CD4-positive, alpha-beta T cell treated with Interleukin-4 for 4 hours (primary cell): ENCODE measurements around the gene SNAPC4.
"Not testable (repeated sequence)": the region's sequence is repeated elsewhere in the genome, so short reads cannot be mapped to it uniquely, and the experiment has no call there.

Source experiments
- DNase-seq: peaks from one replicate; pipeline ENCODE4 v3.0.0-alpha.2; 2020

The SNAPC4 gene

GRCh38 chr9:136431782-136432350 is 31.9 kb upstream of the SNAPC4 start:
- DNase-seq = no peak

GRCh38 chr9:136430588-136431234 is 30.7 kb upstream of the SNAPC4 start:
- DNase-seq = no peak

GRCh38 chr9:136429683-136430491 is 29.9 kb upstream of the SNAPC4 start:
- DNase-seq = no peak

- DNase-seq = no peak
Observed at GRCh38 chr9:136429075-136429628, 29.2 kb upstream of the SNAPC4 start.

GRCh38 chr9:136426787-136427186 is 26.8 kb upstream of the SNAPC4 start:
- no peak for DNase-seq

GRCh38 chr9:136425367-136425766 is 25.4 kb upstream of the SNAPC4 start:
- DNase-seq = not testable (repeated sequence)

- no peak for DNase-seq
Observed at GRCh38 chr9:136424750-136425362, 24.9 kb upstream of the SNAPC4 start.

- no peak for DNase-seq
Observed at GRCh38 chr9:136423432-136424146, 23.6 kb upstream of the SNAPC4 start.

GRCh38 chr9:136422876-136423275 is 22.9 kb upstream of the SNAPC4 start:
- DNase-seq = no peak

GRCh38 chr9:136421791-136422190 is 21.8 kb upstream of the SNAPC4 start:
- DNase-seq = no peak

GRCh38 chr9:136419092-136419420 is 19.1 kb upstream of the SNAPC4 start:
- DNase-seq = no peak

- DNase-seq = no peak
Observed at GRCh38 chr9:136418182-136419091, 18.5 kb upstream of the SNAPC4 start.

- no peak for DNase-seq
Observed at GRCh38 chr9:136416914-136417313, 16.9 kb upstream of the SNAPC4 start.

- DNase-seq = no peak
Observed at GRCh38 chr9:136416427-136416826, 16.5 kb upstream of the SNAPC4 start.

GRCh38 chr9:136412962-136413361 is 13.0 kb upstream of the SNAPC4 start:
- no peak for DNase-seq

- no peak for DNase-seq
Observed at GRCh38 chr9:136411378-136411777, 11.4 kb upstream of the SNAPC4 start.

- DNase-seq = peak; percentile 89
Observed at GRCh38 chr9:136410500-136411287, 10.7 kb upstream of the SNAPC4 start, which contains the start of the genes ENTR1 and PMPCA. Gene ENTR1 (minus strand): TSS chr9:136410614. CDS start chr9:136410397, 217 bp downstream. Gene PMPCA (plus strand): TSS chr9:136410658. CDS start chr9:136410669, 11 bp downstream.

GRCh38 chr9:136409557-136410455 is 9.8 kb upstream of the SNAPC4 start:
- DNase-seq = peak; percentile 10

GRCh38 chr9:136407911-136408310 is 7.9 kb upstream of the SNAPC4 start:
- peak; percentile 8 for DNase-seq
